BJ (cell line): ENCODE data around the gene CANT1. TPM values are rescaled to one million over a fixed set of nuclear protein-coding genes. Genes with fewer than 3 reads are reported as not detected.
"Not testable (repeated sequence)": the region's sequence is repeated elsewhere in the genome, so short reads cannot be mapped to it uniquely, and the experiment has no call there.

Experiments used
- CTCF ChIA-PET: fragments of 350-600 bp; formaldehyde crosslinking; extraction: SDS; loops from one replicate; lab custom pipeline; 2021; ENCODE audit warnings: antibody characterized with exemption, inconsistent platforms; lab: Yijun Ruan, JAX
- POLR2A ChIA-PET: fragments of 300-600 bp; sonication (Branson Sonifier 250); formaldehyde crosslinking; extraction: SDS; loops from one replicate; lab custom pipeline; 2021; ENCODE audit warnings: antibody characterized with exemption; lab: Charles Lee
- DNase-seq: peaks from one replicate; pipeline ENCODE4 v3.0.0-alpha.2; 2011; ENCODE audit warnings: low read depth
- H3K27me3 ChIP-seq: 2 replicates; pipeline ENCODE4 v1.6.0; 2011; ENCODE audit warnings: low read length; ENCODE audit not compliant: control insufficient read depth, insufficient read depth
- H3K36me3 ChIP-seq: 2 replicates; pipeline ENCODE4 v1.5.1; 2011; ENCODE audit warnings: low read length; ENCODE audit not compliant: control insufficient read depth, insufficient read depth
- H3K4me3 ChIP-seq: 2 replicates; pipeline ENCODE4 v1.5.1; 2011; ENCODE audit warnings: low read depth, mild to moderate bottlenecking, control low read depth, low read length
- CTCF ChIP-seq: IDR thresholded peaks from 2 replicates; pipeline ENCODE4 v1.5.1; 2011; ENCODE audit warnings: low read depth, mild to moderate bottlenecking, control low read depth, inconsistent platforms, low read length, moderate library complexity; ENCODE audit not compliant: insufficient read depth
- polyA plus RNA-seq: library from polyadenylated mRNA; depleted of rRNA; stranded (reverse); fragments of >200 nt; gene quantifications from 2 replicates; pipeline ENCODE4 v1.2.3, GENCODE V29; 2011

CANT1 gene
- polyA plus RNA-seq, 1 experiment, result 83.5 TPM

- CTCF ChIA-PET, result interaction anchor here (1.6 to 3.9 kb wide), 4 partner anchors 12 to 361 kb away, joined by 4 to 23 read pairs (median 7); no protein-coding TSS in a partner anchor
- Histone ChIP-seq H3K27me3 (no peaks in the 10 kb centered on the region), H3K36me3 (no peaks in the 10 kb centered on the region), H3K4me3 (no peak overlapping the region)
- no peak for TF ChIP-seq CTCF
- POLR2A ChIA-PET, result no interaction called here
- DNase-seq, result no peak
These were observed 22.7 kb upstream of the CANT1 start for GRCh38 chr17:79031996-79032875.

- H3K36me3 ChIP-seq, DNase-seq, POLR2A ChIA-PET, H3K27me3 ChIP-seq, H3K4me3 ChIP-seq: not testable (repeated sequence)
- CTCF ChIA-PET, result interaction anchor here (0.6 to 1.5 kb wide), 2 partner anchors 11 to 51 kb away, joined by 3 read pairs; no protein-coding TSS in a partner anchor
These were observed 21.1 kb upstream of the CANT1 start for GRCh38 chr17:79030636-79031035.

GRCh38 chr17:79029327-79030009, 19.9 kb upstream of the CANT1 start:
- TF ChIP-seq CTCF, result no peak
- no peak for DNase-seq
- ChIA-PET CTCF (interaction anchor here (0.6 to 4.8 kb wide), 4 partner anchors 15 to 57 kb away, joined by 3 to 37 read pairs (median 4); no protein-coding TSS in a partner anchor), POLR2A (no interaction called here)
- Histone ChIP-seq H3K27me3 (no peaks in the 10 kb centered on the region), H3K4me3 (no peak overlapping the region), H3K36me3 (no peaks in the 10 kb centered on the region)

- H3K4me3 ChIP-seq, result no peak overlapping the region
- no peak for DNase-seq
These were observed 19.1 kb upstream of the CANT1 start for GRCh38 chr17:79028496-79029326.

More at GRCh38 chr17:79028496-79029326, 19.1 kb upstream of the CANT1 start:
- TF ChIP-seq CTCF, result peak; percentile 34; the same call in 1 of the 2 replicates
- H3K27me3 ChIP-seq, result no peaks in the 10 kb centered on the region
- ChIA-PET CTCF (interaction anchor here (1.0 to 4.8 kb wide), 7 partner anchors 9 to 365 kb away, joined by 3 to 37 read pairs (median 5); no protein-coding TSS in a partner anchor), POLR2A (no interaction called here)
- H3K36me3 ChIP-seq, result no peaks in the 10 kb centered on the region
